ENCODE measurements around the gene DICER1.

DNA sequence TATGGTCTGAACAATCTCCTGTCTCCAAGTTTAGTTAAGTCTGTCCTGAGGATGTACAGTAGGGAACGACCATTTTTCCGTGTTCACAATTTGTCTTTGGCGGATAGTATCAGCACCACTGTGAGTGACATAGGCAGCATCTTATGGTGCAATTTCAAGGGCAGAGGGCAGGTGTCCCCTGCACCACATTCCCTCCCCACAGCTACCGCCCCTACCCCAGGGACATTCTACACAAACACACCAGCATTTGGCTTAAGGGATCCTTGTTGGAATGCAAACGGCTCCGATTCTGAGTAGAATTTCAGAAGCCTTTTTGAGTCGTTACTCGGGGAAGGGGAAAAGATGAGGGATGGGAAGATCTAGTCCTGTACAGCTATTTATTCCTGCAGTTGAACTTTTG is 25.1 kb upstream of the DICER1 start:
- TF ChIP-seq ARNT (IDR thresholded peaks at IDR 0.05) (no peak), SUZ12 (IDR thresholded peaks at IDR 0.05) (no peak), SP1 (IDR thresholded peaks at IDR 0.05) (no peak), FOXK2 (IDR thresholded peaks at IDR 0.05) (no peak), ZNF384 (IDR thresholded peaks at IDR 0.05) (no peak), FOXA1 (IDR thresholded peaks at IDR 0.05) (no peak), ELF4 (IDR thresholded peaks at IDR 0.05) (no peak), HDGF (IDR thresholded peaks at IDR 0.05; ENCODE audit: borderline replicate concordance) (no peak), BHLHE40 (IDR thresholded peaks at IDR 0.05; ENCODE audit: borderline replicate concordance) (no peak)

All from HEK293T (cell line).